Activated effector memory CD4-positive, alpha-beta T cell treated with anti-CD3 and anti-CD28 coated beads, Interleukin-2, amount 50 U/mL, for 16 hours (primary cell): ENCODE data around the gene GRID2.

Experiments used
- DNase-seq: peaks from one replicate; pipeline ENCODE4 v3.0.0-alpha.2; 2020

GRID2 gene

DNA sequence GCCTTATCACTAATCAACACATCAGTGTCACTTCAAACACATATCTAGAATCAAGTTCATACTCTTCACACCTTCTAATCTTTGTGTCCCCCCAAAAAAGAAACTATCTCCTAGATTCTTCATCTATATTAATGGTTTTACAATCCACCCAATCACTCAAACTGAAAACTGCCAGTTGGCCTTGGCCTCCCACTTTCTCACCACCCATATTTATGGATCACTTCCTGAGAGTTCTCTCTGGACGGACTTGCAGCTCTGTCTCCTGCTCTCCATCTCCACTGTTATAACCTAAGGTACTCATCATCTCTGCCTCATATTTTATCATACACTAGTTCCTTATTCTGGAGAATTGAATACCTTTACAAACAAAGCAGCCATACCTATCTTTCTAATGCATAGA is 1418.7 kb downstream of the GRID2 start:
- no peak for DNase-seq

DNA sequence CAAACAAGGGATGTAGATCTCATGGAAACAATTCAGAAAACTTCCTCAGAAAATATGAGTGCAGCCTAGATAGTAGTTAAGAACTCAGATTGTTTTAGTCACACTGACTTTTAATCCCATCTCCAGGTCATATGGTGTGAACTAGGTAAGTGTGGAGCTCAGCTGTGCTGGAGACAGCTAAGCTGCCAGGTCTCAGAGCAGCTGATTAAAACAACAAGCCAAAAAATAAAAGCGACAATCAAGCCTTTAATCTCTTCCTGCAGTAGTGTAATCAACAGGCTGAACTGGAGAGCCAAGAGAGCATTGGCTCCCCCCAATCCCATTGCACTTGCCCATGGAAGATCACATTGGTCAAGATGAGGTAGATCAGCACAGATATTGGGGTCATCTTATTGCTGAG is 1426.5 kb downstream of the GRID2 start:
- no peak for DNase-seq

DNA sequence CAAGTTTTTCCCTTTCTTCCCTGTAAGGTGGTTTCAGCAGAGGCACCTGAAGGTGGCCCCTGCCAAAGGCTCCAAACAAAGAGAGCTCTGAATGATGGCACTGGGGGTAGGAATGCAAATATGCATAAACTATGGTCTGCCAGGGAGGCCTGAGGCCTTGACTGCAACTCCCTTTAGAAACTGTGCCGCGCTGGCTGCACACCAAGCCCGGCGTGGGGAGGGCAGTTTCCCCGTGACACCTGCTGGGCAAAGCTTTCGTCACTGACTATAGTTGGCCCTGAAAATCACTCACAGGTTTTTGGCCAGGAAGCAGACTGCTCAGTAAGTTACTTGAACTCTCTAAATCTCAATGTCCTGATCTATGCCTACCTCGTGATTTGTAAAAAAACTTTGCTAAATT is 1427.0 kb downstream of the GRID2 start:
- DNase-seq, result no peak

DNA sequence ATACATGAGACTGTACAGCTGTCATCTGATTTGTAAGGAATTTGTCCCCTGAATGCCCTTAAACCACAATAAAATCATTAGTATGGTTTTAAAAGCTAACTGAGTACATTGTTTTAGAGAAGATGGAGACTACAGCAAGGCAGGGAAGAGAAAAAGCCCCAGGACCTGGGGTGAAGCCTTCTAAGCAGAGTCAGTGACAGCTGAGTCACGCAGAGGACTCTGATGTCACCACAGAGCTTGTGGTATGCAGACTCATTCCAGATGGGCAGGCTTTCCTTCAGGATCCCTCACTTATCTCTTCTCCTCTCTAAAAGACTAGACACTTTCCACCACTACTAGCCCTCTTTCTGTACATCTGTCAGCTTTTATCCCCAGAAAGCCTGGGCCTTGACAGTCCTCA is 1427.7 kb downstream of the GRID2 start:
- no peak for DNase-seq

DNA sequence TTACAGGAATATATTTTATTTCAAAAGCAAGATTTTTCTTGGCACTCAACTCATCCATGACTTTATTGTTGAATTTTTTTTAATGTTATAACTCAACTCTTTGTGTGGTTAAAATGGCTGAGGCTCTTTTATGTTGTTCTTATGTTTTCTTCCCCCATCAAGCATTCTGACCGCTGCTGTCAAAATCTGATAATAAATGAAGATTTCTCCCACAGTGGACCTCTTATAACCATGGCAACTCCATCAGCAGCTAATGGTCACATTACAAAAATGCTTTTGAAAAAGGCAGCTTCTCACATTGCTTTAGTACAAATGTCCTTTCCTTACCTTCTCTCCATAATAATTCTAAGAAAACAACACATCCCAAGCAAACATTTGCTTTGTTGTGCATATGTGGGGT is 1428.7 kb downstream of the GRID2 start:
- no peak for DNase-seq

DNA sequence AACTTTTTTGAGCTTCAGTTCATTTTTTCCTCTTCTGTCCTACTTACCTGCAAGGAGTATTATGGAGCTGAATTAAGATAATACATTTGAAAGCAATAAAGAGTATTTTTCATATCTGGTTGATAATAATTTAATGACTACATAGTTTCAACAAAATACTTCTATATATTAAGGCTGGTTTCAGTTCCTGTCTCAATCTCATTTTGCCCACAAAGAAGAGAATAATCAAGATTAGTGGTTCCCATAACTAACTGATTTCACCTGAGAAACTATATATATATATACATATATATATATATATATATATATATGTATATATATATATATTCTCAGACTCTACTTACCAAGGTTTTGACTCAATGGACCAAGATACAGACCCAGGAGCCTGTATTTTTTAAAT is 1437.1 kb downstream of the GRID2 start:
- DNase-seq, result no peak

DNA sequence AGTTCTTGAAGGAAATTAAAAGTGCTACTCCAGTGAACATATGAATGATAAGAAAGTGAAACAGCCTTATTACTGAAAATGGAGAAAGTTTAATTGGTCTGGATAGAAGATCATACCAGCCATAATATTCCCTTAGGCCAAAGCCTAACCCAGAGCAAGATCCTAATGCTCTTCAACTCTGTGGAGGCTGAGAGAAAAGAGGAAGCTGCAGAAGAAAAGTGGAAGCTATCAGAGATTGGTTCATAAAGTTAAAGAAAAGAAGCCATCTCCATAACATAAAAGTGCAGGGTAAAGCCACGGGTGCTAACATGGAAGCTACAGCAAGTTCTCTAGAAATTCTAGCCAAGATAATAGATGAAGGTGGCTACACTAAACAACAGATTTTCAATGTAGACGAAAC is 1439.3 kb downstream of the GRID2 start:
- DNase-seq, result no peak

DNA sequence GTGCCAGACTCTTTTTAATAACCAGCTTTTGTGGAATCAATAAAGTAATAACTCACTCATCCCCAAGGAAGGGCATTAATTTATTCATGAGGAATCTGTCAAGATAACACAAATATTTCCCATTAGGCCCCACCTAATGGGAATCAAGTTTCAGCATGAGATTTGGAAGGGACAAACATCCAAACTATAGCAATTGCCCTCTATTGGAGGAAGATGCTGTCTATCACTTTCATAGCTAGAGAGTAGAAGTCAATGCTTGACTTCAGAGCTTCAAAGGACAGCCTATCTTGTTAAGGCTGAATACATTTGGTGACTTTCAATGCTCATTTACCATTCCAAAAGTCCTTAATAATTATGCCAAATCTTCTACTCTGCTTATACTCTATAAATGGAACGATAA is 1439.9 kb downstream of the GRID2 start:
- DNase-seq, result no peak

DNA sequence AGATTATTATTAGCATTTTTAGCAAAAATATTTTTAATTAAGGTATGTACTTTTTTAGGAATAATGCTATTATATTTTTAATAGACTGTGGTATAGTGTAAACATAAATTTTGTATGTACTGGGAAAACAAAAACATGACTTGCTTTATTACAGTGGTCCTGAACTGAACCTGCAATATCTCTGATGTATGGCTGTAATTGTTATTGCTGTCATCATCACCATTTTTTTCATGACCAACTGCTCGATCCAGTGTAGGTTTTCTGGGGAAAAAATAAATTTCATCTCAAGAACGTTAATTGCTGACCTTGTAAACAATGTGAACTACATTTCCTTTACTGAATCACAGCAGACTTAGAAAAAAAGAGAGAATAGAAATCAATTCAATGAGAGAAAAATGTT is 1441.2 kb downstream of the GRID2 start:
- DNase-seq, result no peak

DNA sequence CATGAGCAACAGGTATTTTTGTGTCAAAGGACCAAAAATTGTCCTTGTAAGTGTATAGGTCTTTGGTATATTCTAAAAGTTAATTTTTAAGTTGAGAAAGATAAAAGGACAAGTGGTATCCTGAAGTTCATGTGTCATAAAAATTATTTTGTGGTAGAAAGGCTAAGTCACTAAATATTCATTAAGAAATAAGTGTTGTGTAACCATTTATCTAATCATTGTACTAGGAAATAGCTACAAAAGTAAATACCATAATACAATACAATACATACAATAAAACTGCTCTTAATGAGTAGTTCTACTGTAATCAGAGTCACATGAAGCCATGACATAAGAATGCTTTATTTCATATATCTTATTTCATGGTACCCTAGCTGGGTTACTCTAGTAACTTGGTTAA is 1442.3 kb downstream of the GRID2 start:
- DNase-seq, result no peak

DNA sequence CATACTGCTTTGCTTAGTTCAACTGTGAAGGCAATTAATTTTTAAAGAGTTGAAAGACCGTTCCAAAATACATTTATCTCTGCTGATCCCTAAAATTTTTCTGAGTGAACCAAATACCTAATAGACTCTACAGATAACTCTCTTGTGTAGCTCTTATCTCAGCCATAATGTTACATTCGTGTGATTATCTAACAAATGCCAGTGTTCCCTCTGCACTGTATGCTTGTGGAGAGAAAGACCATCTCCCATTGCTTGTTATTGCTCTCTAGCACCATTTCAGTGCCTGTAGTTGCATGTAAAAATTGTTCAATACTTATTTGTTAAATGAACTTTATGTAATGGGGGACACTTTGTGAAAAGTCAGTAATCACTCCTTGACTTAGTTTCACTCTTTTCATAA is 1443.5 kb downstream of the GRID2 start:
- no peak for DNase-seq

DNA sequence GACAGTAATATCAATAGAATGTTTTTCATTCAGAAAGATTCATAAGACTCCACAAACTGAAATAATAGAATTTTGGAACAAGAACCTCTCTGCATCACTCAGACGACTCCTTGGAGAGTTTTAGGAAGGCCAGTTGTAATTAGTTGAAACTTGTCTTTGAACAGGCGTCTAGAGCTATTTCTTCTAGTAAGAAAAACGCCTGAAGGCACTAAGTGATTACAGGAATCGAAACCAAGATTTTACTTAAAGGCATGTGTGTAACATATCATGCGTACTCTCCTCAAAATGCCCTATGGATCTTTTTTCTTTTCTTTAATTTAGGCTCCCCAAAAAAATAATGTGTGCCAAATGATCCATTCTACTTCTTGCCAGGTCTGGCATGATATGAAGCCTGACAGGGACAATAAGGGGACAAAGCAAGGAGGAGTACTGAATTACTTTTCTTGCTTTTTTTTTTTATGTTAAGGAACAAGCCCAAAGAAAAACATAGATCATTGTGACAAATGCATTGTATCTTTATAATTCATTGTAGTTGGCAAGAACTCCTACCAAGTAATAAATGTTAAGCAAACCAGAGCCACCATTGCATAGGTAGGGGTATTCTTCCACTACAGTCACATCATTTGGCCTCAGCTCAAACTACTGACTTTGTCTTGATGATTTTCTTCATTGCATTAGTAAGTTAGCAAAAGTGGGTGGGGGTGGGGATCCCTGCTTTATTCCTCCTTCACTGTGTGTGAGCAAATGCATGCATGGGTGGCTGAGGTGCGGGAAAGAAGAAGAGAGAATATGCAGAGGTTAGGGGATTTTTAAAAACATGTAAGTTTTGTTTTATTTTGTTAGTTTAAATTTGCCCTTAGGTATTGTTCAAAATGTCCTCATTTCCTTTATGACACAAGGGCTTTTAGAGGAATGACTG is 1444.9 kb downstream of the GRID2 start:
- DNase-seq, result no peak

DNA sequence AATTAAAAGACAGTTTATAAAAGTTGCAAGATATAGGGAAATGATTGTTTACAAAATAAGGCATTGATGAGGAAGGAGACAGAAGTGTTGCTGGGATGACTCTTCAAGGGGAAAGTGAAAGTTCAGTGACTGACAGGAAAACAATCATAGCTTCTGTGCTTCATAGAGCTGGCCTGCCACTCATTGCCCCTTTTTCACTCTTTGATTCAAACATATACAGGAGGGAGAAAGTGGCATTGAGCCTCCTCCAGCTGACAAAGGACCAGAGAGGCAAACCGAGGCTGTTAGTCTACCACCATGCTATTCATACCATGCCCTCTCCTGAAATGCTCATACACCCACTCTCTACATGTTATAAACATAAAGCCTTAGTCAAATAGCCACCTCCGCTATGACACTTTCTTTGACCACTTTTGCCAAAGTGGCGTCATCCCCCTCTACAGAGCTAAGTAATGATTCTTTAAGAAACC is 1445.6 kb downstream of the GRID2 start:
- DNase-seq, result no peak

DNA sequence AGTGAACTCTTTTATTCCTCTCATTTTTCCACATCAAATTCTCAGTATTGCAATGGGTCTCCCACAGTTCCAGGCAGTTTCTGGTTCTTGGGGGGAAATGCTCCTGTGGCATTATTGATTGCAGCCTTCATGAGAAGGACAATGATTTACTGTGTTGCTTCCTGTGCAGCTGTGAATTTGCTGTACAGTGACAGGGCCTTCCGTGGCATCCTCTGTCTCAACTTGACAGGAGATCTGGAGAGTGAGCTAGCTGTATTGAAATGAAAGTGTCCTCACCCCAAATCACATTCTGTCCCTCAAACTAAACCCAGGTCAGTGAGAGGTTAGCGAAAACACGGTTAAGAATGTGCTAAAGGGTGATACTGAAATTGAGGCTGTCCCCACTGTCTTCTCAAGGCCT is 1447.6 kb downstream of the GRID2 start:
- no peak for DNase-seq

DNA sequence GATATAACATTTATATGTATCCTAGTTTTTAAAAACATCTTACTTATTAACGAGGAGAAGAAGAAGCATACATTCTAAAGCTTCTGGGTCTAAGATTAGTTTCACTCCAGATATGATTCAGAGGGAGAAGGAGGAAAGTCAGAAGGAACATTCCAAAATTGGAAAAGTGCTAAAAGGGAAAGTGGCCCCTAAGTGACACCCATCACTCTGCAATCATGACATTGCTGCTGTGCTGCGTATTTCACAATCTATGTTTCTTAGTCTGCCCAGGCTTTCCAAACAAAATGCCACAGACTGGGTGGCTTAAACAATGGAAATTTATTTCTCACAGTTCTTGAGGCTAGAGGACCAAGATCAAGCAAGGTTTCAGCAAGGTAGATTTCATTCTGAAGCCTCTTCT is 1452.3 kb downstream of the GRID2 start:
- no peak for DNase-seq

DNA sequence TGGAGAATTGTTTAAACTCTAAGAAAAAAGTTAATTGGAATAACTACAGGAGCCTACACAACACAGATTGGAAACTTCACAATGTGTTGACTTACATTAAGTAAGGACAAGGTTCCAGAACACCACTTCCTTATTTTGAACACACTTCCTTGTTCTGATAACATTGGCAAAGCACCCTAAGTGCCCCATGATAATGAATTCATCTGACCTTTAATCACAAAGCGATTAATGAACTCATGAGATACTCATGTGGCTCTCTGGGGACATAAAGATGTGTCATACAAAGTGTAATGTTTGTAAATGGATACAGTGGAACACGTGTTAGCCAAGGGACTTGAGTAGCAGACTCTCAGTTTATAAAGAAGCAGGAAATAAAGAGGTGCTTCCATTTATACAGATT is 1455.7 kb downstream of the GRID2 start:
- DNase-seq, result no peak

DNA sequence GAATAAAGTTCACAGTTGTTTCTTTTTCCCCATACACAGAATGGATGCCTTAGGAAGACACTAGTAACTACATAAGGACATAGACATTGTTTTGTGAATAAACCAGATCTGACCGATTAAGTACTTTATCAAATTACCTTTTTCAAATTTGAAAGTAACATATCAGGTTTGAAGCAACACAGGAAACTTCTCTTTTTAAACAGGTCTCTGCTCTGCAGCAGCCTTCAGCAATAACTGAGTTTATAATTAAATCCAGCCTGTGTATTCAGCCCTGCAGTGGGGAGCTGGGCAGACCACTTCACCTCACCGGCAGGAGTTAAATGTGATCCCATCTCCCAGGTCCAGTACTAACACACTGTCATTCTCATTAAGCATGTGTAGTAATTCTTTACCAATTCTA is 1456.5 kb downstream of the GRID2 start:
- no peak for DNase-seq

DNA sequence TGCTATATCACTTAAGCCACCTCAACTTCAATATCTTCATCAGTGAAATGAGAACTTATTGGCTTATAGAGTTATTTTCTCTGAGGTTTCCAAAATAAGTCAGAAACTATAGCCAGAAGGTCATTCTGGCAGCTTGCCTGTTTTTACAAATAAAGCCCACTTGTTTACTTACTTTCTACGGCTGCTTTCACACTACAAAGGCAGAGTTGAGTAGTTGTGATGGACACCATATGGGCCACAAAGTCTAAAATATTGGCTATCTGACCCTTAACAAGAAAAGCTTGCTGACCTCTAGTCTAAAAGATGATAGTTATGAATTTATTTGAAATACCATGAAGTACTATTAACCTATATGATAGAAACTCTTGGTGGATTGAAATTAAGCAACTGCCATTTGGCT is 1457.5 kb downstream of the GRID2 start:
- DNase-seq, result no peak

DNA sequence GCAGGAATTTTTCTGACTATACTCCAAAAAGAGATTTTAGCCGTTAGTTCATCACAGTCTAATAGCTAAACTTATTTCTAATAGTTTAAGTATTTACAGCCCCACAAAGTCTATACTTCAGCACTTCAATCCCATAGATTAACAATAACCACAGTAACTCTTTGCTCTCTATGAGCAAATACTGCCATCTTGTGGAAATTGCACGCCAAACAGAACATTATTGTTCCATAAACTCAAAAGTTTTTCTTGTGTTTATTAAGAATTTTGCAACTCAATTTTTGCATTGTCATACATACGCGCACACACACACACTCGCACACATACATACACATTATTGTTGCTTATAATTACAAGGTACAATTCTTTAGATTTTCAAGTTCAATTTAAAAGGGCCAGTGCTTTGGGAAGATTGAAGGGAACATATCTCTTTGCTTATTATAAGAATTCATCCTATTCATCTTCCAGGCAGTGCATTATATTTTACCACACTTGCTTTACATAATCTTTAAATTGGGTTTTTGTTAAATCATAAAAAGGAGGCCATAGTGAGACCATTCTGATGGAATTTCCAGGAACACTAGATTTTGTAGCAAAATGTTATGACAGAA is 1461.0 kb downstream of the GRID2 start:
- no peak for DNase-seq

DNA sequence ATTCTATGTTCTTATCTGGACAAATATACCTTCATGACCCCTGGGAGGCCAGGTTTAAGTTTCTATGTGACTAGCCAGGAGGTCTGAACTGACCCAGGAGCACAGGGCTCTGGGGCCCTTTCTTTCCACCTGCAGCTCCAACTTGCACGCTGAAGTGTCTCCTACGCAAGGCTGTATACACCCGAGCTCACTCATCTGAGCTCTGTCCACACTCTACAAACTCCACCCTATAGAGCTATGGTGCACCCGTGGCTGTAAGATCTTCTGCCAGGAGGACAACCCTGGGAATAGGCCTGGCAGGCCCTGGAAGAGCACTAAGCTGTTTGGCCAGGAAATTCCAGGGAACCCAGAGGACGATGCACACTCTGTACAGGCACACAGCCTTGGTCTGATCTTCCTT is 1464.2 kb downstream of the GRID2 start:
- DNase-seq, result no peak

DNA sequence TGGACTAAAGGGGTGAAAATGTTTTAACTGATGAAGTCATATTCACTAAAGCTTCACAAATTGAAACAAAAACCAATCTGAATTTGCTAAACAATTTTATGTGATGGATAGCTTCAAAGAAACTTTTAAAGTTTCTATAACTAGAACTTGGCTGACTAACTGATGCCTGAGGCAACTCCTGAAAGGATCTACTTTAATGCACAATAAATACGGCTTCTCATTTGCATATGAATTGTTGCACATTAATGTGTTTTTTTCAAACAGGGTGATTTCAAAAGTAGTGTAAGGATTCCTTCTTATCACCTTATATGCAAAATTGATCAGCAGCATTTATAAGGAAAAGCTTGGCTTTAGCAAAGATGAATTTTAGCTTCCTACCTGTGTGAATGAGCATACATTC is 1466.4 kb downstream of the GRID2 start:
- DNase-seq, result no peak

DNA sequence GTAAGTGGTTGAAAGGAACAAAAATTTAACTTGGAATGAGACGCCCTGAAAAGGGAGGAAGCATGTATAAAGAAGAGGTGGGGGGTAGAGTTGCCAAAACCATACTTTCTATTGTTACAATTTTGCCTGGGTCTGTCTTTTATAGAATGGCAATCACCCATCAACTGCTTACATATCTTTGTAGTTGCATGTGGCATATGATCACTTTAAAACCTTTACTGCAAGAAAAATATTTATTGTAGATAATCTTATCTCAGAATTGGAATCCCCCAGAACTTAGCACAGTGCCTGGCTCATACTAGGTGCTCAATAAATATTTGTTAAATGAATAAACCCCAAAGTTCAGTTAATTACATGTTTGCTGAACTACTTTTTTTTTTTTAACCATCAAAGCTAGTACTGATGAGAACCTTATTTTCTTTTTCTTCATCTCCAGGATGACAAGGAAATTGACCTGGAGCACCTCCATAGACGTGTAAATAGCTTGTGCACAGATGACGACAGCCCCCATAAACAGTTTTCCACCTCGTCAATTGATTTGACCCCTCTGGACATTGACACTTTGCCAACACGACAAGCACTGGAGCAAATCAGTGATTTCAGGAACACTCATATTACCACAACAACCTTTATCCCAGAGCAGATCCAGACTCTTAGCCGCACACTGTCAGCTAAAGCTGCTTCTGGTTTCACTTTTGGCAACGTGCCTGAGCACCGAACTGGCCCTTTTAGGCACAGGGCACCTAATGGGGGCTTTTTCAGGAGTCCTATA is 1468.1 kb downstream of the GRID2 start:
- no peak for DNase-seq

DNA sequence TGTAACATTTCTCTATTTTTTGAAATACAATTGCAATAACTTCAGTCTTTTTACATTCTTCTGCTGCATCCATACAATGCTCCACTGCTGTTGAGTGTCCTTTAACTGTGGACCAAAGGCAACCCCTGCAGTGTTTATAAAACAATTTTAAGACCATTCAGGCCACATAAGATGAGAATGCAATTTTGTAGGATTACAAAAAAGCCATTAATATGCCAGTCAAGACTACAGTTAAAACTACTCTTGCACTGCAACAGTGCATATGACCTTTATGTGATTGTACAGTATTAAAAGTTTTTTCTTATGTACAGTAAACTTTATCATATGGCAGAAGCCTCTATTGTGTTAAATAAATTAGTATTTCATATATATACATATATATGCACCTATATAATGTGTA is 1469.1 kb downstream of the GRID2 start:
- no peak for DNase-seq

DNA sequence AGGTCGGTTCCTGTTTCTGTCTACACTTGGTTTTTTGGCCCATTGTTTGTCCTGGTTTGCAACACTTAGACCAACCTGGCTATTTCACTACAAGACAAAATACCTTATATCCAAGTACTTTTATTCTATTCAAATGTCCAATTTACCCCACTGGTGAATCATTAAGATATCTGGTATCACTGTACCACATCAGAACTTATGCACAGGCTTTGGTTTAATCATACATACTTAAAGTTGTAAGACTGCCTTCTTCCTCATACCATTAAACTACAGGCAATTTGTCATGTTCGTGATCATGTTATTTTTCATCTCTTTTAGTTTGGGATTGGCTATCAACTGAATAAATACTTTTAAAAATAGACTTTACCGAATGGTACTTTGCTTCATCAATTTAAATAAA is 1471.8 kb downstream of the GRID2 start:
- no peak for DNase-seq
